RWPE1 (cell line): ENCODE data around the gene TM2D1.
A peak's percentile ranks its signal among the peaks of the same experiment; 100 is the strongest.

Experiments
- CTCF ChIA-PET: fragments of 350-600 bp; sonication (Branson Sonifier 250); formaldehyde crosslinking; extraction: SDS; loops from one replicate; lab custom pipeline; 2021; lab: Yijun Ruan, JAX
- POLR2A ChIA-PET: fragments of 400-600 bp; formaldehyde crosslinking; extraction: SDS; loops from one replicate; lab custom pipeline; 2020; ENCODE audit warnings: antibody characterized with exemption; ENCODE audit not compliant: low non-redundant PET; lab: Yijun Ruan, JAX
- DNase-seq: peaks from one replicate; pipeline ENCODE4 v3.0.0; 2012; ENCODE audit warnings: low spot score
- H3K27ac ChIP-seq: fragments of 450-650 bp; 2 replicates; pipeline ENCODE4 v1.5.1; 2017
- TF ChIP-seq, protein P1 (sequence below): fragments of 450-650 bp; conservative IDR thresholded peaks from 2 replicates; pipeline ENCODE4 v1.5.1; 2017; ENCODE audit warnings: low read depth, mild to moderate bottlenecking

The TM2D1 gene

DNA sequence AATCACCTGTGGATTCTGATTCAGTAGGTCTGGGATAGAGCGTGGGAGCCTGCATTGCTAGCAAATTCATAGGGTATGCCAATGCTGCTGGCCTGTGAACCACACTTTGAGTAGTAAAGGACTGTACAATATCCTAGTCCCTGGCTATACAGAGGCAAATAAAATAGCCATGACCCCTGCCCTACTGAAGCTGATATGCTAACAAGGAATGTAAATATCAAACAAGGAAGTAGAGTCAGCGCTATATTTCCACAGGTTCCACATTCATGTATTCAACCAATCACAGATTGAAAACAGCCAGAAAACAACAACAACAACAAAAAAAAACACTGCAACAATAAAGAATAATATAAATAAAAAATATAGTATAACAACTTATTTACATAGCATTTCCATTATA, 77.8 kb downstream of the TM2D1 start:
- CTCF ChIA-PET, result interaction anchor here (0.6 kb wide), 1 partner anchor 824 kb away, joined by 3 read pairs; no protein-coding TSS in a partner anchor
- POLR2A ChIA-PET, result no interaction called here
- TF ChIP-seq, protein P1, sequence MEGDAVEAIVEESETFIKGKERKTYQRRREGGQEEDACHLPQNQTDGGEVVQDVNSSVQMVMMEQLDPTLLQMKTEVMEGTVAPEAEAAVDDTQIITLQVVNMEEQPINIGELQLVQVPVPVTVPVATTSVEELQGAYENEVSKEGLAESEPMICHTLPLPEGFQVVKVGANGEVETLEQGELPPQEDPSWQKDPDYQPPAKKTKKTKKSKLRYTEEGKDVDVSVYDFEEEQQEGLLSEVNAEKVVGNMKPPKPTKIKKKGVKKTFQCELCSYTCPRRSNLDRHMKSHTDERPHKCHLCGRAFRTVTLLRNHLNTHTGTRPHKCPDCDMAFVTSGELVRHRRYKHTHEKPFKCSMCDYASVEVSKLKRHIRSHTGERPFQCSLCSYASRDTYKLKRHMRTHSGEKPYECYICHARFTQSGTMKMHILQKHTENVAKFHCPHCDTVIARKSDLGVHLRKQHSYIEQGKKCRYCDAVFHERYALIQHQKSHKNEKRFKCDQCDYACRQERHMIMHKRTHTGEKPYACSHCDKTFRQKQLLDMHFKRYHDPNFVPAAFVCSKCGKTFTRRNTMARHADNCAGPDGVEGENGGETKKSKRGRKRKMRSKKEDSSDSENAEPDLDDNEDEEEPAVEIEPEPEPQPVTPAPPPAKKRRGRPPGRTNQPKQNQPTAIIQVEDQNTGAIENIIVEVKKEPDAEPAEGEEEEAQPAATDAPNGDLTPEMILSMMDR, result no peak
- DNase-seq, result no peak
- no peak overlapping the region for H3K27ac ChIP-seq

DNA sequence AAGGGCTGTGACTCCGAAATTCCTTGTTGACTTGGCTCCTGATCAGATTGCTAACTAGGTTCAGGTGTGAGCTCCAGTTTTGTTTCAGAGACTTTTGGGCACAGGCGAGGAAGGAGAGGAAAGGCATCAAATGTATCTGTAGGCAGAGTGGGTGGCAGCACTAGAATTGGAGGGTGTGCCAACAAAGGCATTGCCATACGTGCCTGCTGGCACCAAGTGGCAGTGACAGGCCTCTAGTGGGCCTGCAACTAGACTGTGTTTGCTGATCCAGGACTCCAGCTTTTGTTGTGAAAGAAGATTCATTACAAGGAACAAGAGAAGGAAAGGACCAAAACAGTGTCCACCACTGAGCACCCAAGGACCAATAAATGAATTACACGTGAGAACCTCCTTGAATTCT, 79.5 kb downstream of the TM2D1 start:
- ChIA-PET POLR2A (no interaction called here), CTCF (interaction anchor here (0.7 kb wide), 1 partner anchor 699 kb away, joined by 4 read pairs; no protein-coding TSS in a partner anchor)
- DNase-seq, result no peak
- TF ChIP-seq, protein P1, result no peak
- no peak overlapping the region for H3K27ac ChIP-seq

DNA sequence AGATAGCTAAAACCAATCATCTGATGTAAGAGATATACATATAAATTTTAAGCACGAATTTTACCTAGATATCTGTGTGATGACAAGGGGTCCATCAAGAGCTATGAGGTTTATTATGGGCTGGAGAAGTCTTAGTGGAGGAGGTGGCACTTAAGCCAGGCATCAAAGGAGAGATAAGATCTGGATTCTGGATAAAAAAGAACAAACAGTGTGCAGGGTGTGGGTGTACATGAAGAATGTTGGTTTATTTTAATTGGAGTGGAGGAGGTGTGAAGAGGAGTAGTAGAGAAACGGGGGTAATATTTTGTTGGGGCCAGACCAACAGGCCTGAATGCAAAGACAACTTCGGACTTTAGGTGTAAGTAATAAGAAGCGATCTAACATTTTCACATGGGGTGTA, 80.6 kb downstream of the TM2D1 start:
- no peak overlapping the region for H3K27ac ChIP-seq
- POLR2A ChIA-PET, result no interaction called here
- DNase-seq, result no peak
- TF ChIP-seq, protein P1, result no peak
- CTCF ChIA-PET, result interaction anchor here (0.5 to 0.7 kb wide), 2 partner anchors 16 to 120 kb away, joined by 4 read pairs; no protein-coding TSS in a partner anchor

DNA sequence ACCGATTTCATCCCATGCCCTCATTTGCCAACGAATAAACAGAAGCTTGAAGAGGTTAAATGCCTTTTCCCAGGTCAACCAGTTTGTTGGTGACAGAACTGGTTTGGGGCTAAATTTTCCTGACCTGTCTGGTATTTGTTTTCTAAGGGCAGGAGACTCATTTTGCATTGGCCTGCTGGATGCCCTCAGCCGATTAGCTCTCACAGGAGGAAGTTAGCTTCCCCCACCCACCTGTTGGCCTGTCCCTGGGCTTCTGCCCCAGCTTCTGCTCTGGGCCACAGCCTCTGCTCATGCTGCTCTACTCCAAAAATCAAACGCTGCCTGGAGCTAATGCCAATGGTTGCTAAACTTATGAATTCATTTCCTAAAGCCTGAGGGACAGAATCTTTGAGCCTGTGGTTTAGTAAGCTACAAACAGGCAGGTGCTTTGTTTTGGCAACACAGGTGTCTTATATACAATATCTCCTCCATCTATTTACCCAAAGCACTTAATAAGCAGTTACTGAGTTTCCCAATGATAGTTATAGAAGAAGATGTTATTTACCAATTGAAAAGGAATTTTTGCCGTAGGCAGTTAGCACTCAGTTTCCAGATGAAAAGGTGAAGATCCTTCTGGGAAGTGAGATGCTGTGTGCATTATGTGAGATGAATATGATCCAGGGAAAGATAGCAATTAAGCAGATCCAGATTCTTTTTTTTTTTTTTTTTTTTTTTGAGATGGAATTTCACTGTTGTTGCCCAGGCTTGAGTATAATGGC, 82.3 kb downstream of the TM2D1 start:
- CTCF ChIA-PET, result interaction anchor here (0.5 to 1.6 kb wide), 9 partner anchors 17 to 1471 kb away, joined by 3 to 4 read pairs (median 3); no protein-coding TSS in a partner anchor

DNA sequence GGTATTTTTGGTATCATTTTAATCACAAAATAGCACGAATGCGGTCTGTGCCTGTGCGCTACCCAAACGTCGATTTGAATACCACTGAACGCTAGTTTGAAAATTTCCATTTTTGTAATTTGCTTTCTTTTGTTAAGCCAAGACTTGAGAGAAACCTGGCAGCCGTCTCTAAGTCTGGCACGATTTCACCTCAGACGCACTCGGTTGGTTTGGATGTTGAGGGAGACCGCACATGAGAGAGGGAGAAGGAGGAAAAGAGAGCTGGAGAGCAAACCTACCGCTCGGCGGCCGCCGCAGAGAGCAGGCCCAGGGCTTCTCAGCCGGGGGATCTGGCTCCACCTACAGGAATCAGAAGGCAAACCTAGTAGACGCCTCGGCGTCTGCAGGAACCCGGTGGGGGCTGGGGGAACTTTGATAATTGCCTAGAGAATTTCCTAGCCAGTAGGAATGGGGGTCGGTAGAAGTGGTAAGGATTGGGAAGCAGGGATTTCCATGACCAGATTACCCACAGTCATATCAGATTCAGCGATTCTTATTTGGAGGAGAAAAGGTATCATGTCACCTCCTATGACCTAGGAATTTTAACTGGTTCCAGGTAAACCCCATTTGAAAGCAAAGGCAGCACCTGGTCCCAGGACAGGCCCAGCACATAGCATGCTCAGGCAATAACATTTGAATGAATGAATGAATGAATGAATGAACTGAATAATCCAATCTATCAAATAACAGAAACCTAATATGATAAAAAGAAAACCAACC, 83.2 kb downstream of the TM2D1 start:
- H3K27ac ChIP-seq, result no peak overlapping the region
- ChIA-PET POLR2A (no interaction called here), CTCF (interaction anchor here (0.6 to 1.6 kb wide), 8 partner anchors 11 to 688 kb away, joined by 3 to 5 read pairs (median 3); no protein-coding TSS in a partner anchor)
- TF ChIP-seq, protein P1, result peak; percentile 83
- peak; percentile 82 for DNase-seq

More for the DNA sequence above, 82.3 kb downstream of the TM2D1 start:
- TF ChIP-seq, protein P1, result no peak
- H3K27ac ChIP-seq, result no peak overlapping the region
- POLR2A ChIA-PET, result interaction anchor here (0.7 kb wide), 1 partner anchor 1099 kb away, joined by 5 read pairs; no protein-coding TSS in a partner anchor
- DNase-seq, result no peak
